IMR-90 (cell line): ENCODE data around the gene BMERB1.

Source experiments
- BHLHE40 ChIP-seq: fragments of 150-350 bp; IDR thresholded peaks from 2 replicates; pipeline ENCODE4 v1.6.1; 2016; ENCODE audit warnings: mild to moderate bottlenecking, low read depth, low read length
- CTCF ChIP-seq: conservative IDR thresholded peaks from 2 replicates; pipeline ENCODE4 v1.5.1; 2012; ENCODE audit warnings: mild to moderate bottlenecking, low read depth, low read length, improper control_type of control experiment
- MAFK ChIP-seq: IDR thresholded peaks from 2 replicates; pipeline ENCODE4 v1.6.1; 2012; ENCODE audit warnings: low read depth, low read length, improper control_type of control experiment
- MAZ ChIP-seq: IDR thresholded peaks from 2 replicates; pipeline ENCODE4 v1.6.1; 2012; ENCODE audit warnings: low read depth, mild to moderate bottlenecking, low read length, improper control_type of control experiment, moderate library complexity, borderline replicate concordance

DNA sequence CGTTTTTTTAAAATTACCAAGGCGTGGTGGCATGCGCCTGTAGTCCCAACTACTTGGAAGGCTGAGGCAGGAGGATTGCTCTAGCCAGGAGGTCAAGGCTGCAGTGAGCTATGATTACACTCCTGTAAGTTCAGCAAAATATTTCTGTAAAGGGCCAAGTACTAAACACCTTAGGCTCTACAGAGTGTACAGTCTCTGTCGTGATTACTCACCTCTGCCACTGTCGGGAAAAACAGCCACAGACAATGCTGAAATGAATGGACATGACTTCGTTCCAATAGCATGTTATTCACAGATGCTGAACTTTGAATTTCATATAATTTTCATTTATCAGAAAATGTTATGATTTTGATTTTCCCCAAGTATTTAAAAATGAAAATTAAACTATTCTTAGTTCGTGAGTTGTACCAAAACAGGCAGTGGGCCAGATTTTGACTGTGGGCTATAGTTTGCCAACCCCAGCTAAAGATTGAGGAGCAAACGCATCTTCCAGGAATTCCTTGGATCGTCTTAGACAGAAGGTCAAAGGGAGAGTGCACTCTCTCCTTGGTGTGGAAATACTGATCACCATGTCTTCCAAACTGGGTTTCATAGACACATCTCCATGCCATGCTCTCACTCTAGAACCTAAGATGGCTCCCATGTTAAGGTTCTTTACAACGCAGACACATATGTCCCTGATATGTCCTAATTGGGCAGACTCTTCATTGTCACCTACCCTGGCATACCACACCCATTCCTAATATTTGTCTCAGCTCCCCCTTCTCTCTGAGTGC is 119.1 kb downstream of the BMERB1 start:
- TF ChIP-seq CTCF (no peak), MAFK (no peak), MAZ (no peak), BHLHE40 (no peak)
